Stimulated activated memory B cell treated with anti-CD40 and anti-IgM and Interleukin-4, amounts not matched to agents 10 μg/mL and 1 μg/mL and 100 μg/mL, for 72 hours (primary cell): ENCODE measurements around the gene SLC17A5.
"Not testable (repeated sequence)": the region's sequence is repeated elsewhere in the genome, so short reads cannot be mapped to it uniquely, and the experiment has no call there.

ENCODE experiments used
- ATAC-seq: fragments of 150-1000 bp; cut with Tn5 transposase; 2 replicates; pipeline ENCODE4 v1.10.0; 2021
- H3K27ac Mint-ChIP-seq: one replicate; pipeline ENCODE4 v1.8.0; 2022; ENCODE audit warnings: mild to moderate bottlenecking, mixed read lengths
- H3K27me3 Mint-ChIP-seq: one replicate; pipeline ENCODE4 v1.8.0; 2022; ENCODE audit warnings: mixed read lengths
- H3K36me3 Mint-ChIP-seq: one replicate; pipeline ENCODE4 v1.8.0; 2022; ENCODE audit warnings: mixed read lengths
- H3K4me1 Mint-ChIP-seq: one replicate; pipeline ENCODE4 v1.8.0; 2022; ENCODE audit warnings: mixed read lengths
- H3K4me3 Mint-ChIP-seq: one replicate; pipeline ENCODE4 v1.8.0; 2022; ENCODE audit warnings: mild to moderate bottlenecking, moderate library complexity, mixed read lengths
- H3K9me3 Mint-ChIP-seq: one replicate; pipeline ENCODE4 v1.8.0; 2022; ENCODE audit warnings: mixed read lengths

Gene SLC17A5, protein sequence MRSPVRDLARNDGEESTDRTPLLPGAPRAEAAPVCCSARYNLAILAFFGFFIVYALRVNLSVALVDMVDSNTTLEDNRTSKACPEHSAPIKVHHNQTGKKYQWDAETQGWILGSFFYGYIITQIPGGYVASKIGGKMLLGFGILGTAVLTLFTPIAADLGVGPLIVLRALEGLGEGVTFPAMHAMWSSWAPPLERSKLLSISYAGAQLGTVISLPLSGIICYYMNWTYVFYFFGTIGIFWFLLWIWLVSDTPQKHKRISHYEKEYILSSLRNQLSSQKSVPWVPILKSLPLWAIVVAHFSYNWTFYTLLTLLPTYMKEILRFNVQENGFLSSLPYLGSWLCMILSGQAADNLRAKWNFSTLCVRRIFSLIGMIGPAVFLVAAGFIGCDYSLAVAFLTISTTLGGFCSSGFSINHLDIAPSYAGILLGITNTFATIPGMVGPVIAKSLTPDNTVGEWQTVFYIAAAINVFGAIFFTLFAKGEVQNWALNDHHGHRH

DNA sequence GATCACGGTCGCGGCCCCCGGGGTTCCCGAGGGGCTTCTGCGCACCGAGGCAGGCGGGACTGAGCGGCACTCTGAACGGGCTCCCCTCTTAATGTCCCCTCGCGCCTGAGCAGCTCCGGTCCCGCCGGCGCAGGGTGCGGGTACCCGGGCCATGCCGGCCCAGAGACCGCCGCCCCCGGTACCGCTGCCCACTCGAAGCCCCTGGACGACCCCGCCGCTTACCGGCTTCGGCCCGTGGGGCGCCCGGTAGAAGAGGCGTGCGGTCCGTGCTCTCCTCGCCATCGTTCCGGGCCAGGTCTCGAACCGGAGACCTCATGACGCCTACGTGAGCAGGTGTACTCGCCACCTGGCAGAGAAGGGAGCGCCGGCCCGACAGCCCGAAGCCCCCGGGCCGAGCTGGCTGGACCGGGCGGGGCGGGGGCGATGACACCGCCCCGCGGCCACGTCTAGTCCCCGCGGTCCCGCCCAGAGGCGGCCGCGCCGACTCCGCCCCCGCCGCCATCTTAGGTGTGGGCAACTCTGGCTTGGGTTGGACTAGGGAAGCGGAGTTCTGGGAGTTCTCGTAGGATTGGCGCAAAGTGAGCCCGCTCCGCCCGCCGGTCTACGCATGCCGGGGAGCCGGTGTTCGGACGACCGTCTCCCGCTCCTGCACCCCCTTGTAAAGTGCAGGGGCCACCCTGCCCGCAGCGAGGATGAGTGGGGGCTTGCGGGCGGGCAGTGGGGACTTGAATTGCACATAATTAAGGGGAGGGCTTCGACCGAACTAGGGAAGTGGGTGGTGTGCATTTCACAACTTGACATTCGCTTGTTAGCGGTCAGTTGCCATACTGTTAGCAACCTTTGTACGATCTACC lies at the start of gene SLC17A5:
TSS of gene SLC17A5 (minus strand) at position 422 of the 854 bp plus-strand sequence. CDS start at position 316, 106 bp downstream.
- Mint-ChIP-seq H3K9me3 (no peaks in the 10 kb centered on the region), H3K27me3 (no peaks in the 10 kb centered on the region), H3K4me3 (peak within 1 kb of the TSS; percentile 100), H3K36me3 (peaks cover 13% of the 10 kb centered on the region), H3K27ac (peak within 1 kb of the TSS; percentile 99), H3K4me1 (peaks cover 27% of the 10 kb centered on the region)
- ATAC-seq = peak; percentile 96

DNA sequence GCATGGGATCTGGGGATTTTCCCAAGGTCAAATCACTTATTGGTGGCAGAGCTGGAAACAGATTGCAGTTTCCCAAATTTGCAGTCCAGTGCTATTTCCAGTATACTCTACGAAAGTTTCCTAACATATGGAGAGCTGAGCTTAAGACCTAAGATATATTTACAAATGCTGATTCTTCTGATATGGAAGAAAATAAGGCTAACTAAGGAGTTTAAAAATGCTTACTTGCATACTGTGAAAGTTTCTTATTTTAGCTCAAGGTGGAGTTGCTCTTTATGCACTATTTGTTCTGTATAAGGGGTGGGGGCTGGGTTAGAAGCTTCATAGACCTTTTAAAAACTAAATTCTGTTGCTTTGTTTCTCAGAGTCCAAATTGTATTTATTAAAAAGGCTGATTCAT lies 49.7 kb upstream of the SLC17A5 start:
- no peak overlapping the region for H3K4me3 Mint-ChIP-seq
- H3K36me3 Mint-ChIP-seq = no peaks in the 10 kb centered on the region
- ATAC-seq = no peak
- H3K27ac Mint-ChIP-seq = no peak overlapping the region
- no peaks in the 10 kb centered on the region for H3K4me1 Mint-ChIP-seq
- H3K27me3 Mint-ChIP-seq = peaks cover 27% of the 10 kb centered on the region
- no peaks in the 10 kb centered on the region for H3K9me3 Mint-ChIP-seq

DNA sequence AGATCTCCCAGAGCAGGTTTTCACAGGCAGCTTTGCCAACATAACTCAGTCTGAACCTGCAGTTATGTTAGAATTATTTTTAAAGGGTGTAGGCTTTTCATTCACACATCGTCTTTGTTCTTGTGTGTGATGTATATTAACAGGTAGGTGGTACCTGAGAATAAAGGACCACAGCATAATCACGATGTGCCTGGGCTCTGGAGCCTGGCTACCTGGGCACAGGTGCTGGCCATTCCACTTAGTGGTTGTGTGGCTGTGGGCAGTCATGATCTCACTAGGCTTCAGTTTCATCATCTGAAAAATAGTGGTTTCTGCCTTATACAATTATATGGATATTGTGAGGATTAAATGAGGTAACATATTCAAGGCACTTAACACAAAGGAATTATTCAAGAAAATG lies 48.7 kb upstream of the SLC17A5 start:
- Mint-ChIP-seq H3K27me3 (peaks cover 38% of the 10 kb centered on the region), H3K36me3 (no peaks in the 10 kb centered on the region), H3K4me1 (peaks cover 2% of the 10 kb centered on the region), H3K4me3 (no peak overlapping the region), H3K27ac (no peak overlapping the region), H3K9me3 (no peaks in the 10 kb centered on the region)
- no peak for ATAC-seq

DNA sequence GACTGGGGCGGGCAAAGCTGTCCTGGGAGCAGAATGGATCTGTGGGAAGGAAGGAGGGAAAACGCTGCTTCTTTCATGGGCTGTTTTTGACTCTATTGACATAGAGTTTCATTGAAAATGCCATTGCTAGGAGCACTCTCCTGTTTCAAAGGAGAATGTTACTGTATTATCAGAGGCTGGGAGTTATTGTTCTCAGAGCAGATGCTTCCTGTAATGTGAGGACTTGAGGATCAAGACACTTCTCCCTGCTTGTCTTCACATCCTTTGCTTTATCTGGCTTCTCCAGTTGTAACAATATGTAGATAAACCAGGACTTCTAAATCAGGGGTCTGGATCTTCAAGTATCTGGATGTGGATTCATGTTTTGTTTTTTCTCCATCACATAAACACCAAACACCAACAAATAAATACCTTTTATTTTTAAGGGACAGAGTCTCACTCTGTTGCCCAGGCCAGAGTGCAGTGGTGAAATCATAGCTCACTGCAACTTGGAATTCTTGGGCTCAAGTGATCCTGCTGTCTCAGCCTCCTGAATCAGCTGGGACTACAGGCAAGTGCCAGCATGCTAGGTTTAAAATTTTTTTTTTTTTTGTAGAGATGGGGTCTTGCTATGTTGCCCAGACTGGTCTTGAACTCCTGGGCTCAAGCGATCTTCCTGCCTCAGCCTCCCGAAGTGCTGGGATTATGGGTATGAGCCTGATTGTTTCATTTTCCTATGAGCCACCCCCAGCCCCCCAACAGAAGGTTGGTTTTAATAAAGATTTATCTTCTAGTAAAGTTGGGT lies 46.1 kb upstream of the SLC17A5 start:
- Mint-ChIP-seq H3K9me3 (no peaks in the 10 kb centered on the region), H3K36me3 (no peaks in the 10 kb centered on the region), H3K4me3 (no peak overlapping the region), H3K27ac (no peak overlapping the region), H3K4me1 (peaks cover 25% of the 10 kb centered on the region), H3K27me3 (peaks cover 59% of the 10 kb centered on the region)
- no peak for ATAC-seq

DNA sequence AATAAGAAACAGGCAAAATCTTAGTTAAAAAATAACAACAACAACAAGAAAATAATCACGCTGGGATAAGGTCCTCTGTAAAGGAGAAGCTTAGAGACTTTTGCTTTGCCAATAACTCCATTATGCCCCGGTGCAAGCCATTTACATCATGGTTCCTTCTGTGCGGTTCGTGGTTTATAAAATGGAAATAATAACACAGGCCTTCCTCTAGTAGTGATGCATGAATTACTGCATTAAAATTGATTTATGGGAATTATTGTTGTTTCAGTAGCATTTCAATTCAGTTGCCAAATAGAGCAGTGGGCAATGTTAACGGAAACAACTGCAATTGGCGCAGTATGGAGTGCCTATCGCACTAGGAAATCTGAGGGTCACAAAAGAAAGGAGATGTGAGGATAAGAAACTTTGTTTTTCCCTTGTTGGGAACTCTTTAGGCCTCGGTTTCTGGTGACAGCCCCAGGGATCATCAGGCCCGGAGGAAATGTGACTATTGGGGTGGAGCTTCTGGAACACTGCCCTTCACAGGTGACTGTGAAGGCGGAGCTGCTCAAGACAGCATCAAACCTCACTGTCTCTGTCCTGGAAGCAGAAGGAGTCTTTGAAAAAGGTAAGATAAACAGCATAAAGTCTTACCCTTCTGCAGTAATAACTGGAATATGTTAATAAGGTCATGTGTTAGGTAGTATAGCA lies 43.3 kb upstream of the SLC17A5 start:
- Mint-ChIP-seq H3K9me3 (no peaks in the 10 kb centered on the region), H3K27ac (peak overlapping the region; percentile 82), H3K27me3 (peaks cover 82% of the 10 kb centered on the region), H3K36me3 (no peaks in the 10 kb centered on the region), H3K4me1 (peaks cover 25% of the 10 kb centered on the region), H3K4me3 (no peak overlapping the region)
- ATAC-seq = no peak

DNA sequence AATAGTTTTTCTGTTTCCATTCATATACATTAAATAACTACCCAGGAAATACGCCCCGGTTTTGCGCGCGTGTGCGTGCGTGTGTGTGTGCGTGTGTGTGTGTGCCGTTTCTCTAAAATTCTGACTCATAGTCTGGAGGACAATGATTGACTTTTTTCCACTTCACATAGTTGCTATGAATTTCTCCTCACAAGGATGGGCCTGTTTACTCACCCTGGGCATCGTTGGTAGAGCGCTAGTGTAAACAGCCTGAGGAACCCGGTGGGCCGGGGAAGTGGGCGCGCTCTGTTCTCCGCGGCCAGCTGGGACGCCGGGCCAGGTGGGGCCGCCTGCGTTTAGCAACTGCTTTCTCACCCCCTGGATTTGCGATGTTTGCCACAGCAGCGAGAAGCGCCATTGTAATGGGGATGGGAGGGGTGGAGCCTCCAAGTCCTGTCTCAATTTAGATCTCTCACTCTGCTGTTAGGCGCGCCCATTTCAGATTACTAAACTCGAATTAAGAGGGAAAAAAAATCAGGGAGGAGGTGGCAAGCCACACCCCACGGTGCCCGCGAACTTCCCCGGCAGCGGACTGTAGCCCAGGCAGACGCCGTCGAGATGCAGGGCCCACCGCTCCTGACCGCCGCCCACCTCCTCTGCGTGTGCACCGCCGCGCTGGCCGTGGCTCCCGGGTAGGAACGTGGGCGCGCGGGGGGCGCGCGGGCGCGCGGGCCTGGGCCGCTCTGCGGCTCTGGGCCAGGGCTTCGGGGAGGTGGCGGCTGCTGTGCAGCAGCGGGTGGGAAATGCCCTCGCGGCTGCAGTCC lies 42.0 kb upstream of the SLC17A5 start, which contains the start of gene CD109:
TSS of gene CD109 (plus strand) at position 585 of the 803 bp plus-strand sequence. CDS start at position 598, 13 bp downstream.
- H3K9me3 Mint-ChIP-seq = no peaks in the 10 kb centered on the region
- peak; percentile 83 for ATAC-seq

DNA sequence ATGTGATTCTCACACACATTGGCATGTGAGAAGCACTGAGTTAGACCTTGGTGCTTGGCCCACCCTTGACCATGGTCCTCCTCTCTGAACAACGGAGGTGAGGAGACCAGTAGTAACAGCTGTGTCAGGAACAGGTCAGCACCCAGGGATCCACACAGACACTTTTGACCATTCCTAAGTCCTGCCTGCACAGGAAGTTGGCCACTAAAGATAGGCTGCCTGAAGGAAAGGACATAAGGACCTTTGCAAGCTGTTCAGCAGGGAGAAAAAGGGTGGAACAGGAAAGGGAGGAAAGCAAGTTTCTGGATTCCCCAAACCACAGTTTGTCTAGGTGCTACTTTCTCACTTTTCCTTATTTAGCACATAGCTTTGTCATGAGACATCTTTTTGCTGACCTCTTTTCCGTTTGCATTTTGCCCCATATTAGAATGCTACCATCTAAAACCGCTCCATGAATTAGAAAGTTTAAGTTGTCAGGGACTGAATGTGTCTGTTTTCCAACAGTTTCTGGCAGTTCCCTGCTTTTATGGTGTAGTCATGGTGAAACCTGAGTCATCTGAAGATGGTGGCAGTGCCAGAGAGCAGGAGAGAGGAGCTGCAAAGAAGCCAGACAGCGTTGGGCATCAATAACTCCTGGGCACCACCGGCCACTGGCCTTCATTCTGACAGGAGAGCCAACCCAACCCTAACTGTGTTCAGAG lies 41.1 kb upstream of the SLC17A5 start:
- Mint-ChIP-seq H3K36me3 (no peaks in the 10 kb centered on the region), H3K27me3 (peaks cover 82% of the 10 kb centered on the region), H3K4me1 (peaks cover 25% of the 10 kb centered on the region), H3K27ac (peak overlapping the region; percentile 82), H3K9me3 (no peaks in the 10 kb centered on the region), H3K4me3 (no peak overlapping the region)
- ATAC-seq = no peak

More for the DNA sequence above, 42.0 kb upstream of the SLC17A5 start, which contains the start of gene CD109:
- peak within 1 kb of the TSS; percentile 82 for H3K27ac Mint-ChIP-seq
- H3K4me3 Mint-ChIP-seq = peak within 1 kb of the TSS; percentile 77
- H3K36me3 Mint-ChIP-seq = no peaks in the 10 kb centered on the region
- H3K4me1 Mint-ChIP-seq = peaks cover 25% of the 10 kb centered on the region
- H3K27me3 Mint-ChIP-seq = peaks cover 81% of the 10 kb centered on the region

DNA sequence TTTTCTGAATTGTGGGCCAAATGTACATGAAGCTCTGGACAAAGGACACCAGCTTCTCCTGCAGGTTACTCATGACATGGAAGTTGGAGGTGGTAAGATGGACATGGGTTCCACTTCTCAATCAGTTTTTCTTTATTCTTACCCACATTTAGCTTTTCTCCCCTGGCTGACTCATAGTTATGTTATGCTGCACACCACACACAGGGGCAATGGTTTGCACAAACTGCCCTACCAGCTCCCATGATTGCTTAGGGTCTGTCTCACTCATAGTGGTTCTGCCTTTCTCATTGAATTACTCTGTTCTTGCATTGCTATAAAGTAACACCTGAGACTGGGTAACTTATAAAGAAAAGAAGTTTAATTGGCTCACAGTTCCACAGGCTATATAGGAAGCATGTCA lies 37.7 kb upstream of the SLC17A5 start:
- no peaks in the 10 kb centered on the region for H3K36me3 Mint-ChIP-seq
- H3K9me3 Mint-ChIP-seq = no peaks in the 10 kb centered on the region
- no peak for ATAC-seq
- H3K4me1 Mint-ChIP-seq = peaks cover 14% of the 10 kb centered on the region
- H3K27ac Mint-ChIP-seq = no peak overlapping the region
- no peak overlapping the region for H3K4me3 Mint-ChIP-seq
- peaks cover 75% of the 10 kb centered on the region for H3K27me3 Mint-ChIP-seq

DNA sequence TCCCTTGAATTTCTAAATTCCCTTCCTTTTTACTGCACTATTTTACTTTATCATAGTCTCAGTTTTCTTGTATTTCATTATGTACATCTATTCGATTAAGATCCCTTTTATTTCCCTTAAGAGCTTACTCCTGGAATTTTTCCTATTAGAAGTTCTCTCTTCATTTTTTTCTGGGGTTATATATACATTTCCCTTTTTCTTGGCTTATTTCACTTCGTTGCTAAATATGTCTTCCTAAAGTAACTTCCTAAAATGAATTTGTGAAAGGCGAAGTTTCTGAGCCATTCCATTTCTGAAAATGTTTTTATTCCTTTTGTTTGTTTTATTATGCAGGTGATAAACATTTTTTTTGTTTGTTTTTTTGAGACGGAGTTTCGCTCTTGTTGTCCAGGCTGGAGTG lies 36.3 kb upstream of the SLC17A5 start:
- no peak overlapping the region for H3K4me3 Mint-ChIP-seq
- H3K27ac Mint-ChIP-seq = no peak overlapping the region
- no peaks in the 10 kb centered on the region for H3K36me3 Mint-ChIP-seq
- peaks cover 1% of the 10 kb centered on the region for H3K4me1 Mint-ChIP-seq
- no peak for ATAC-seq
- no peaks in the 10 kb centered on the region for H3K9me3 Mint-ChIP-seq
- peaks cover 65% of the 10 kb centered on the region for H3K27me3 Mint-ChIP-seq

DNA sequence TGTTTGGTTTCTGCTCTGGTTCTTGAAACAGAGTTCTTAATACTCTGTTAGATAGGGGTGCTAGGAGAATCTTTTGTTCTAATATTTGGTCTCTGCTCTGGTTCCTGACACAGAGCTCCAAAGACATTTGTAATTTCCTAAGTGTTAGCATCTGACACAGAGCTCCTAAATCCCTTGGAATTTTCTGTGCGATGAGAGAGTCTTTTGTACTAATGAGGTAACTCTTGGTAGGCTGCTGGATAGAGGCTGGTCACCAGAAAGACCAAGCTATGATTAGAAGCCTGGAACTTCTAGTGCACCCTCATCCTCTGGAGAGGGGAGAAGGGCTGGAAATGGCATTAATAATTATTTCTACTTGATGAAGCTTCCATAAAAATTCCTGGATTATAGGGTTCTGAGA lies 34.6 kb upstream of the SLC17A5 start:
- H3K4me1 Mint-ChIP-seq = no peaks in the 10 kb centered on the region
- H3K36me3 Mint-ChIP-seq = no peaks in the 10 kb centered on the region
- peaks cover 3% of the 10 kb centered on the region for H3K9me3 Mint-ChIP-seq
- no peak for ATAC-seq
- H3K4me3 Mint-ChIP-seq = no peak overlapping the region
- no peak overlapping the region for H3K27ac Mint-ChIP-seq
- H3K27me3 Mint-ChIP-seq = peaks cover 48% of the 10 kb centered on the region

DNA sequence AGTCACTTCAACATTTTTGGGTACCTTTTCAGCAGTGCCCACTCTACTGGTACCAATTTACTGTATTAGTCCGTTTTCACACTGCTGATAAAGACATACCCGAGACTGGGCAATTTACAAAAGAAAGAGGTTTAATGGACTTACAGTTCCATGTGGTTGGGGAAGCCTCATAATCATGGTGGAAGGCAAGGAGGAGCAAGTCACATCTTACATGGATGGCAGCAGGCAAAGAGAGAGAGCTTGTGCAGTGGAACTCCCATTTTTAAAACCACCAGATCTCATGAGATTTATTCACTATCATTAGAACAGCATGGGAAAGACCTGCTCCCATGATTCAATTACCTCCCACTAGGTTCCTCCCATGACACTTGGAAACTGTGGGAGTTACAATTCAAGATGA lies 29.8 kb upstream of the SLC17A5 start:
- H3K4me3 Mint-ChIP-seq, H3K36me3 Mint-ChIP-seq, ATAC-seq, H3K4me1 Mint-ChIP-seq, H3K9me3 Mint-ChIP-seq, H3K27ac Mint-ChIP-seq: not testable (repeated sequence)
- H3K27me3 Mint-ChIP-seq = peaks cover 41% of the 10 kb centered on the region

DNA sequence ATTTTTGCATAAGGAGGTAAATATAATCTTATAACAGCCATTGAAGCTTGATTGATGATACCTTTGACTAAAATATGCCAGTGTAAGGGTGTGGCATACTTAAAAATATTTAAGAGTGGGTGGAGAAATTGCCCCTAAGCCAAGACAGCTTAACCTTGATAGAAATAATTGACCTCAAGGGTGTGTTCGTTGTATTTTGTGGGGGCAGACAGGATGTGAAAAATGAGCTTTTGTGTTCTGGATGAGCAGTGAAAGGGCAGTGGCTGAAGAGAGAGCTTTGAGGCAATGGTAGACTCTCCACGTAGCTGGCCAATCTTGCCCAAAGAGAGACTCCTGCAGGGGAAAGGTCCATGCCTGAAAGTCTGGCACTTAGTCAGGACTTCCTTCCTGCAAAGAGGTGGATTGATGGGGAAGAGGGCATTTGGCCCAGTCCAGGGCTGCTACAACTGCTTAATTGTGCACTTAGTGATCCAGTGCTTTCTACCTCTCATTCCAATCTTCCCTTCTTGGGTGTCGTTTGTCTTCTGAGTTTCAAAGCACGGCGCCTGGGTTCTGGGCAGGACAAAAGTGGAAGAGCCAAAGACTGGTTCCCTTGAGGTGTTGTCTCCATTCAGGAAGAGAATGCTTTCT lies 26.6 kb upstream of the SLC17A5 start:
- no peak overlapping the region for H3K4me3 Mint-ChIP-seq
- ATAC-seq = no peak
- peaks cover 40% of the 10 kb centered on the region for H3K27me3 Mint-ChIP-seq
- H3K27ac Mint-ChIP-seq = no peak overlapping the region
- H3K36me3 Mint-ChIP-seq = no peaks in the 10 kb centered on the region
- H3K4me1 Mint-ChIP-seq = no peaks in the 10 kb centered on the region
- peaks cover 8% of the 10 kb centered on the region for H3K9me3 Mint-ChIP-seq

DNA sequence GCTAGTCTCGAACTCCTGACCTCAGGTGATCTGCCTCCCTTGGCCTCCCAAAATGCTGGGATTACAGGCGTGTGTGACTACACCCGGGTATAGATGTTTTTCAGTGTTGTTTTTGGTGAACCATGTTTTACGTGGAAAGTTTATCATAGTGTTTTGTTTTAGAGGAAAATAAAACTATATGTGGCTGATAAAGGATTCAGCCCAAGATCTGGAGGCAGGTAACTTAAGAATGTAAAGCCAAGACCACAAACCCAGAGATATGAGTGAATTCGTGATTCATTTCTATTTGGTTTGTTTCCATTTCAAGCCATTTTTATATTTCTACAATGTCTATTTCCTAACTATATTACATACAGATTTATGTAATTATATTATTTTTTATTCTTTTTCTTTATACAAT lies 26.1 kb upstream of the SLC17A5 start:
- H3K4me3 Mint-ChIP-seq, H3K4me1 Mint-ChIP-seq, H3K27ac Mint-ChIP-seq, H3K36me3 Mint-ChIP-seq, ATAC-seq, H3K9me3 Mint-ChIP-seq: not testable (repeated sequence)
- peaks cover 40% of the 10 kb centered on the region for H3K27me3 Mint-ChIP-seq
